Measurements from ENCODE around the gene AMACR.

The AMACR gene

GRCh38 chr5:33944543-33945132, 63.2 kb downstream of the AMACR start:
- no peak for DNase-seq (ENCODE audit: low spot score)
- in situ Hi-C loops (cut with MboI; ENCODE audit: low sequenced_read_pairs, unreplicated experiment), result no loop called here
- TF ChIP-seq, protein P1, sequence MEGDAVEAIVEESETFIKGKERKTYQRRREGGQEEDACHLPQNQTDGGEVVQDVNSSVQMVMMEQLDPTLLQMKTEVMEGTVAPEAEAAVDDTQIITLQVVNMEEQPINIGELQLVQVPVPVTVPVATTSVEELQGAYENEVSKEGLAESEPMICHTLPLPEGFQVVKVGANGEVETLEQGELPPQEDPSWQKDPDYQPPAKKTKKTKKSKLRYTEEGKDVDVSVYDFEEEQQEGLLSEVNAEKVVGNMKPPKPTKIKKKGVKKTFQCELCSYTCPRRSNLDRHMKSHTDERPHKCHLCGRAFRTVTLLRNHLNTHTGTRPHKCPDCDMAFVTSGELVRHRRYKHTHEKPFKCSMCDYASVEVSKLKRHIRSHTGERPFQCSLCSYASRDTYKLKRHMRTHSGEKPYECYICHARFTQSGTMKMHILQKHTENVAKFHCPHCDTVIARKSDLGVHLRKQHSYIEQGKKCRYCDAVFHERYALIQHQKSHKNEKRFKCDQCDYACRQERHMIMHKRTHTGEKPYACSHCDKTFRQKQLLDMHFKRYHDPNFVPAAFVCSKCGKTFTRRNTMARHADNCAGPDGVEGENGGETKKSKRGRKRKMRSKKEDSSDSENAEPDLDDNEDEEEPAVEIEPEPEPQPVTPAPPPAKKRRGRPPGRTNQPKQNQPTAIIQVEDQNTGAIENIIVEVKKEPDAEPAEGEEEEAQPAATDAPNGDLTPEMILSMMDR (IDR thresholded peaks at IDR 0.05; ENCODE audit: borderline replicate concordance, control extremely low read depth, extremely low read depth, insufficient read depth, missing control alignments), result no peak

GRCh38 chr5:33941090-33941489, 66.8 kb downstream of the AMACR start:
- TF ChIP-seq, protein P1 (IDR thresholded peaks at IDR 0.05; ENCODE audit: borderline replicate concordance, control extremely low read depth, extremely low read depth, insufficient read depth, missing control alignments), result no peak
- no peak for DNase-seq (ENCODE audit: low spot score)
- in situ Hi-C loops (cut with MboI; ENCODE audit: low sequenced_read_pairs, unreplicated experiment), result no loop called here

DNA sequence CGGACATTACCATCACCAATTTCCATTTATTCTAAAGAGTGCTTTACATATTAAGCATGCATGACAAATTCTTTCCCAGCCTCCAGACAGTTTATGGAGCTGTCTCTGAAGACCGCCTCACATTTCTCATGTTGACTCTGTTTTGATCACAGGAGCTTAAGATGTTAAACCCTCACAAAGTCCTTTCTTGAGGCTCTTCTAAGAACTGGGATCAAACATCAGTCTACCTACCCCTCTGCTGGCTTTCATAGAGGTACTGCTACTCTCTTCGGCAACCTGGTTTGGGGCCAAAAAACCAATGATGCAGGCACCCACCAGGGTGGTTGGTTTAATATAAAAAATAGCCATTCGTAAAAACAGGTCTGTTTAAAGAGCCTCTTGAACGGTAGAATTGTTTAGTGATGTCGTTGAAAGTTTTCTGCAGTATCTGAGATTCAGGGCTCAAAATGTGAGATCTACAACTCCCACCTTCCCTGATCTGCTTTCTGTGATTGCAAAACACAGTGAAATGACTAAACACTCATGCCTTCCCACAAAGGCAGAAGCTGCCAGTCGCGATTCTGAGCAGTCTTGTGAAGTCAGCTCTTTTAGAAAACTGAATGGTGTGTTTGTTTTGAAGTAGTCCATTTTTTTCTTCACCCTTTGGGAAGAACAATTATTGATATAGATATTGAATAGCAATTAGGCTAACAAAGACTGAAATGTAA, 68.1 kb downstream of the AMACR start:
- no peak for DNase-seq (ENCODE audit: low spot score)
- in situ Hi-C loops (cut with MboI; ENCODE audit: low sequenced_read_pairs, unreplicated experiment), result no loop called here
- TF ChIP-seq, protein P1 (IDR thresholded peaks at IDR 0.05; ENCODE audit: borderline replicate concordance, control extremely low read depth, extremely low read depth, insufficient read depth, missing control alignments), result no peak

DNA sequence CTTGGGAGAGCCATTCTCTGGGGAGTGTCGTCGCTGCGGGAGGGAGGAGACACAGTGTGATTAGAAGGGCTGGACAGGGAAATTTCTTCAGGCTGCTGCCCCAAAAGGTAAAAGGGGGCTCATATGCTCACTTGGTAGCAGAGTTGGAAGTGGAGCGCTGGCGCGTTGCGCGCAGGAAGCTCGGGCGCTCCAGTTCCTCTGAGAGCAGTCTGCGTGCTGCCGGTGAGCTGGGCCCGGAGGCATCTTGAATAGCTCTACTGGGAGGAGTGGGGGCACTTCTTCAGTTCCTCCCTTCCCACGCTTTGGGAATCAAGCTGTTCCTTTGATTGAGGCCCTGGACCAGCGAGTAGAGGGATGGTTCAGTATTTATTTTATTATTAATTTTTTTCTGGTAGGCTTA, 69.0 kb downstream of the AMACR start:
- TF ChIP-seq, protein P1 (IDR thresholded peaks at IDR 0.05; ENCODE audit: borderline replicate concordance, control extremely low read depth, extremely low read depth, insufficient read depth, missing control alignments), result no peak
- in situ Hi-C loops (cut with MboI; ENCODE audit: low sequenced_read_pairs, unreplicated experiment), result no loop called here
- DNase-seq (ENCODE audit: low spot score), result no peak

GRCh38 chr5:33938507-33938796, 69.4 kb downstream of the AMACR start:
- no peak for DNase-seq (ENCODE audit: low spot score)
- TF ChIP-seq, protein P1 (IDR thresholded peaks at IDR 0.05; ENCODE audit: borderline replicate concordance, control extremely low read depth, extremely low read depth, insufficient read depth, missing control alignments), result no peak
- in situ Hi-C loops (cut with MboI; ENCODE audit: low sequenced_read_pairs, unreplicated experiment), result no loop called here

- DNase-seq (ENCODE audit: low spot score), result no peak
- TF ChIP-seq, protein P1 (IDR thresholded peaks at IDR 0.05; ENCODE audit: borderline replicate concordance, control extremely low read depth, extremely low read depth, insufficient read depth, missing control alignments), result no peak
- in situ Hi-C loops (cut with MboI; ENCODE audit: low sequenced_read_pairs, unreplicated experiment), result no loop called here
These were observed 69.9 kb downstream of the AMACR start for GRCh38 chr5:33937707-33938506.
